Activated T-cell treated with anti-CD3 and anti-CD28 coated beads for 1 hour (primary cell): ENCODE measurements around the gene JADE1.

ENCODE experiments used
- DNase-seq: peaks from one replicate; pipeline ENCODE4 v3.0.0-alpha.2; 2020; ENCODE audit warnings: low read depth

Gene JADE1

GRCh38 chr4:128809477-128810330 lies at the start of gene JADE1:
TSS of gene JADE1 (plus strand) at chr4:128809700. CDS start at chr4:128831759, 22,059 bp downstream.
- peak; percentile 86 for DNase-seq

- no peak for DNase-seq
Measured at GRCh38 chr4:128766781-128767180, 42.7 kb upstream of the JADE1 start.

GRCh38 chr4:128768373-128768996 lies 41.0 kb upstream of the JADE1 start:
- no peak for DNase-seq

- no peak for DNase-seq
Measured at GRCh38 chr4:128769011-128769410, 40.5 kb upstream of the JADE1 start.

DNA sequence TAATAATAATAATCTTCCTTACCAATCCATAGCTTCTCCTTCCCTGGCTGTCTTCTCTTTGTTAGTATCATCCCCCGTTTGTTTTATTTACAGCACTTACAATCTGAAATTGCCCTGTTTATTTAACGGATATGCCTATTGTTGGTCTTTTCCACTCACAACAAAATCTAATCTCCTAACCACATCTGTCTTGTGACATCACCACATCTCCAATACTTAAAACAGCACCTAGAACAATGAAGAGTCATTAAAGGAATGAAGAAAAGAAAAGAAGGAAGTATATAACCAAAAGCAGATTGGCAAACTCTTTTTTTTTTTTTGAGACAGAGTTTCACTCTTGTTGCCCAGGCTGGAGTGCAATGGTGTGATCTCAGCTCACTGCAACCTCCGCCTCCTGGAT lies 38.7 kb upstream of the JADE1 start:
- DNase-seq, result no peak

GRCh38 chr4:128775477-128775876 lies 34.0 kb upstream of the JADE1 start:
- no peak for DNase-seq

DNA sequence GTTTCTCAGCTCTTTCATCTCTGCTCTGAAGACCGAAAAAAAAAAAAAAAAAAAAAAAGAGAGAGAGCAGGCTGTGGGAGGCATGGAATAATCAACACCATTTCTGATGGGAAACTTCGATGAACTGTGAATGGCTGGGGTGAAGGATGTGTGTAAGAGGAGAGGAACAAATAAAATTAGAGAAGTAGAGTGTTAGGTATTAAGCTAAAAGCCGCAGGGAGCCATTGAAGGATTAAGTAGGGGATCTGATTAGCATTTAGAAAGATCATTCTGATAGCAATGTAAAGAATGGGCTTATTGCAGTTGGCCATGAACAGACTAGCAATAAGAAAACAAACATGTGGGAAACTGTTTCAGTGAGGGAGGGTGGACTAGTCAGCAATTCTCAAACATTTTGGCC lies 33.6 kb upstream of the JADE1 start:
- no peak for DNase-seq

DNA sequence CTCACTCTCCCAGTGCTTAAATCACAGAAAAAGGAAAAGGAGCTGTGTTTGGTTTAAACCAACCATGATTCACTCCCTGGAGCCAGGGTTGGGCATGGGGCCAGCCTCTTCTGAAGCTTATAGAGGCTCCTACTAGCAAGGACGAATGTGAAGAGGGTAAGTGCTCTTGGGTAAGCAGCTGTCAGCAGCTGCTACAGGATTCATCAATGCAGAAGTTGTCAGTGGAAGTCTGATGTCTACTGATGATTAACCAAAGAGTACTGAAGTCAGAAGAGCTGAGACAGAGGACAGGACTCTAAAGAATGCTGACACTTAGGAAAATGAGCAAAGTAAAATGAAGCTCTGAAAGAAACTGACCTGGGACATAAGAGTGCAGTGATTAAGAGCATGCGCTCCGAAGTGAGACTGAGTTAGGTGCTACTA lies 32.7 kb upstream of the JADE1 start:
- no peak for DNase-seq

DNA sequence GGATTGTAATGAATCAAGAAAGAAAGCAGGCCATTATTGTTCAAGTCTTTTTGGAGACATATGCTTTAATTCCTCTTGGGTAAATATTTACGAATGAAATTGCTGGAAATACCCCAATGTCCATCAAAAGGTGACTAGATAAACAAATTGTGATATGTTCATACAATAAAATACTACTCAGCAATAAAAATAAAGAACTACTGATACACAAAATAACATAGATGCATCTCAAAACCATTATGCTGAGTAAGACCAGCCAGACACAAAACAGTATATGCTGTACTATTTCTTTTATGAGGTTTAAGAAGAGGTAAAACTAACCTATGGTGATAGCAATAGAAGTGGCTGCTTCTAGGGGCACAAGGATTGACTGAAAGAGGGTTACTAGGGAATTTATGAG lies 28.8 kb upstream of the JADE1 start:
- DNase-seq, result no peak

DNA sequence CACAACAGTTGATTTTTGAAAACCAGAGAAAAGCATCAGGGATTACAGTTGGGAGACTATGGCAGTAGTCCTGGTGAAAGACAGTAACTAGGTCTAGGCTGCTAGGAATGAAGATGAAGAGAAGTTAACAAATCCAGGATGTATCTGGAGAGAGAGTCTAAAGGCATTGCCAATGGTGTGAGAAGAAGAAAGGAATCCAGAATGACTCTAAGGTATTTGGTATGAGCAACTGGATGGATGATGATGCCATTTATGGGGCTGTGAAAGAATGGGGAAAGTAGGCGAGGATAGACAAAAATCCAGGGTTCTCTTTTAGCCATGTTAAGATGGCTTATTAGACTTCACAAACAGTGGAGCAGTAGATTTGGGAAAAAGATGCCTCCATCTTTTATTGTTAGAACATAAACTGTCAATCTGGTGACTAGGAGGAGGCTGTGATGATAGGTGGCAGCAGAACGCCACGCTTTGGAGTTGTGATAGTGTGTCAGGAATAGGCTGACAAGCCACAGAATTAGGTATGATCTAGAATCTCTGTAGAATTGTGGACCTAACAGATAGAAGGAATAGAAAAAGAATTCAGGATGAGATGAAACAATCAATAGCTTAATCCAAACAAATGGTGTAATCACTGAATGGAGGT lies 27.3 kb upstream of the JADE1 start:
- DNase-seq, result peak; percentile 57

DNA sequence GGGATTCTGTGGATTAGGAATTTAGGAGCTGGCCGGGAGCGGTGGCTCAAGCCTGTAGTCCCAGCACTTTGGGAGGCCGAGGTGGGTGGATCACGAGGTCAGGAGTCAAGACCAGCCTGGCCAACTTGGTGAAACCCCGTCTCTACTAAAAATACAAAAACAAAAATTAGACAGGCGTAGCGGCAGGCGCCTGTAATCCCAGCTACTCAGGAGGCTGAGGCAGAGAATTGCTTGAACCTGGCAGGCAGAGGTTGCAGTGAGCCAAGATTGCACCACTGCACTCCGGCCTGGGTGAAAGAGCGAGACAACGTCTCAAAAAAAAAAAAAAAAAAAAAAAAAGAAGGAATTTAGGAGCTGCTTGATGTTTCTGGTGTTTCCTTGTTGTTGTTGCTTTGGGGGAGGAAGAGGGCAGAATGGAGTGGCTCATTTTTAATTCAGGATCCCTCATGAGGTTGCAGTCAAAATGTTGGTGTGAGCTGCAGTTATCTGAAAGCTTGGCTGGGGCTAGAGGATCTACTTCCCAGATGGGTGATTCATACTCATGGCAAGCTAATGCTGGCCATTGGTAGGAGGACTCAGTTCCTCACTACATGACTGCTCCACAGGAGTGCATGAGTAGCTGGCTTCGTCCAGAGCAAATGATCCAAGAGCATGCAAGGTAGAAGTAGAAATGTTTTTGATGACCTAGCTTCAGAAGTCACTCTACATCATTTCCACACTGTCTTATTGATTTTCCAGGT lies 26.5 kb upstream of the JADE1 start:
- no peak for DNase-seq

DNA sequence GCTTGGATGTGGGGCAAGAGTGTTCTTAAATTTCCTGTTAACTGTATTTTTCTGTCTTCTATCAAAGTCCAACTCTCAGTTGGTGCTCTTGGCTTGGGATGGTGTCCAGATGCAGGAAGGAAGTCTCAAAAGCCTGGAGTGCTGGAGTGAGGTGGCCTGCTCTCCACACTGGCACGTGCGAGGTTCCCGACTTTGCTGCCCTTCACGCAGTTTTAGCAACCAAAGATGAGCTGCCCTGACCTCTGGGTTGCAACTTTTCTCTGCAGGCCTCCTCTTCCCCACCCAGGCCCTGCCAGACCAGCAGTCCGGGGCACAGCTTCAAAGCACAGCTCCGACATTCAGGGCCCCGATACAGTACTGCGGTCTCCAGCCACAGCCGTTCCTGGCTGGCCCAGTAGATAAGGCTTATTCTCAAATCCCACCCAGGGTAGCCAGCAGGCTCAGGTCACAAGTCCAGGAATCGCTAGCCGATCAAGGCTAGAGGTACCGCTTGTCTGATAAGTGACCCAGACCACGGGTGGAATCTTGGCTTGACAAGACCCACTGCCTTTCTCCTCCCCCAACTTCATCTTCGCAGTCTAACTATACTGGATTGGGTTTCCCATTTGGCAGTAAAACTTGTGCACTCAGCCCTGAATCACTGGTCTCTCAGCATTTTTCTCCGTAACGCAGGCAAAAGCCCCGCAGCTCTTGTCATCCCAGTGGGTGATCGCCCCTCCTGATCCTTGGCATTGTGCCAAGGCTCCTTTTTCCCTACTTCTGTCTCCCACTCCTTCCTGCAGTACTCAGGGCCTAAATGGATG lies 21.8 kb upstream of the JADE1 start:
- DNase-seq, result no peak

DNA sequence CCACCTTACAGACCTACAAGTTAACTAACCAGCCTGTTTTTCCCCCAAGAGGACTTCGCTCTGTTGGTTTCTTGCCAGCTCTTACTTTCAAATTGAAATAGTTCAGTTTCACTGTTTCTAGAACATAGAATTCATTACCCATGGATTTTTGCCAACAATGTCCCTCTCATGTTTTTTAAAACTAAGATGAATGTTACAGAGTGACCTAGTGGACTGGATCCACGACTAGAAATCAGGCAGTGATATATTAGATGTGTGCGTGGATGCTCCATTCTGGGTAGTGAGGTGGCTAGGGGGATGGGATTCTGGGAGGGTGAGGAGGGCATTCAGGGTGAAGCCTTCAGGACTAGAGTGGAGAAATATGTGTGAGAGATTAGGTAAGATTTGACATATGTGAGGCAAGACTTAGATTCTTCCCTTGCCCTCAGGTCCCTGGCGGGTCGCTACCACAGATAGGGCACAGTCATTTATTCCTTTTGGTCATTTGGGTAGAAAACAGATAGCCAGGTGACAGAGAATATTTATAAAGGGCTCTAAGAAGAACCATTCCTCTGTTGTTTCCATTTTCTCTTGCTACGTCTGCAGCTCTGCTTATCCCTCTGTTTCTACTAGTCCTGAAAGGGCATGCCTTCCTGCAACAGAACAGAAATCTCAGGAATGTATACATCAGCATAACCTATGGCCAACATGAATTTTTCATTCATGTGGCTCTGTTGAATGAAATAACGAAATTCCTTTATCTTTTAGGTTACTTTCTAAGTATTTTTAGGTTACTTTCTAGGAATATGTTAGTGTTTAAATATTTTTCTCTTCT lies 15.4 kb upstream of the JADE1 start:
- no peak for DNase-seq

DNA sequence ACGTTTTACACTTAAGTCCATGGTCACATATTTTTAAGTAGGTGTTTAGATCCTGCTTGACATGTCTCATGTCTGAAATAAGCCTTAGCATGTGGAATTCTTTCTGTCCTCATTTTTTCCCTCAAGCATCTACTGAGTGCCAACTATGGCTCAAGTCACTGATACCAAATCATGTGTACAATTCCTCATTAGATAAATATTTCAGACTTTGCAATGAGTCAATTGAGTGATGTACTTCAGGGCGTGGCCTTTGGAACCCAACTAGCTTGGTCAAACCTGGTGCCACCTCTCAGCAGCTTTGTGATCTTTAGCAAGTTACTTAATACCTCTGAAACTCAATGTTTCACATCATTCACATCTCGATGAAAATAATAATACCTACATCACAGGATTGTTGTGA lies 12.6 kb upstream of the JADE1 start:
- no peak for DNase-seq

GRCh38 chr4:128800284-128800683 lies 9.2 kb upstream of the JADE1 start:
- DNase-seq, result no peak

- no peak for DNase-seq
Measured at GRCh38 chr4:128800701-128801284, 8.7 kb upstream of the JADE1 start.

- DNase-seq, result no peak
Measured at GRCh38 chr4:128802680-128803628, 6.5 kb upstream of the JADE1 start.

GRCh38 chr4:128803783-128804182 lies 5.7 kb upstream of the JADE1 start:
- DNase-seq, result no peak

GRCh38 chr4:128810331-128810870 lies 901 bp downstream of the JADE1 start:
- DNase-seq, result no peak
